WTC11 (cell line): Measurements from ENCODE around the gene MAML3. TPM values are rescaled to one million over a fixed set of nuclear protein-coding genes. Genes with fewer than 3 reads are reported as not detected.

Experiments used
- ATAC-seq: fragments of 200-7000 bp; cut with Tn5 transposase; 2 replicates; pipeline ENCODE4 v1.10.0; 2021; ENCODE audit warnings: mild to moderate bottlenecking, moderate library complexity
- CTCF ChIA-PET: fragments of 300-600 bp; sonication (Branson Sonifier 250); formaldehyde crosslinking; loops from one replicate; lab custom pipeline; 2021; ENCODE audit warnings: antibody characterized with exemption; lab: Charles Lee
- POLR2A ChIA-PET: fragments of 350-600 bp; sonication (Branson Sonifier 250); formaldehyde crosslinking; loops from one replicate; lab custom pipeline; 2021; ENCODE audit warnings: antibody characterized with exemption; lab: Charles Lee
- DNase-seq: peaks from one replicate; pipeline ENCODE4 v3.0.0; 2021; ENCODE audit warnings: low spot score
- H3K27ac Mint-ChIP-seq: 2 replicates; pipeline ENCODE4 v1.8.0; 2021; ENCODE audit warnings: mixed read lengths
- H3K27me3 Mint-ChIP-seq: 2 replicates; pipeline ENCODE4 v1.8.0; 2021; ENCODE audit warnings: low read depth, mild to moderate bottlenecking, moderate library complexity, mixed read lengths
- H3K36me3 Mint-ChIP-seq: 2 replicates; pipeline ENCODE4 v1.8.0; 2021; ENCODE audit warnings: mixed read lengths
- H3K4me1 Mint-ChIP-seq: 2 replicates; pipeline ENCODE4 v1.8.0; 2022; ENCODE audit warnings: mixed read lengths
- H3K4me3 Mint-ChIP-seq: 2 replicates; pipeline ENCODE4 v1.8.0; 2021; ENCODE audit warnings: mild to moderate bottlenecking, moderate library complexity, mixed read lengths
- H3K9me3 Mint-ChIP-seq: 2 replicates; pipeline ENCODE4 v1.8.0; 2021; ENCODE audit warnings: mixed read lengths
- EMX1 ChIP-seq: fragments of 250-450 bp; sonication (Bioruptor Pico); IDR thresholded peaks from 2 replicates; pipeline ENCODE4 v1.8.0; 2021; ENCODE audit warnings: mild to moderate bottlenecking
- FOXJ3 ChIP-seq: sonication (generic); formaldehyde crosslinking; IDR thresholded peaks from 2 replicates; pipeline ENCODE4 v1.9.0; 2021; ENCODE audit warnings: missing genetic modification reagents, mild to moderate bottlenecking, borderline replicate concordance
- FOXK1 ChIP-seq: sonication (generic); formaldehyde crosslinking; IDR thresholded peaks from 2 replicates; pipeline ENCODE4 v1.8.0; 2022; ENCODE audit warnings: mild to moderate bottlenecking, moderate library complexity, missing genetic modification reagents
- GRHL2 ChIP-seq: fragments of 250-450 bp; sonication (Bioruptor Pico); IDR thresholded peaks from 2 replicates; pipeline ENCODE4 v1.8.0; 2022; ENCODE audit warnings: mild to moderate bottlenecking, moderate library complexity; ENCODE audit not compliant: insufficient replicate concordance, severe bottlenecking
- GTF2I ChIP-seq: fragments of 250-450 bp; sonication (Bioruptor Pico); conservative IDR thresholded peaks from 2 replicates; pipeline ENCODE4 v1.4.0; 2021; ENCODE audit warnings: mild to moderate bottlenecking
- JAZF1 ChIP-seq: fragments of 250-450 bp; sonication (Bioruptor Pico); IDR thresholded peaks from 2 replicates; pipeline ENCODE4 v1.9.0; 2021; ENCODE audit warnings: moderate library complexity, mild to moderate bottlenecking, inconsistent platforms
- MXD4 ChIP-seq: fragments of 250-450 bp; sonication (Bioruptor Pico); IDR thresholded peaks from 2 replicates; pipeline ENCODE4 v1.8.0; 2021; ENCODE audit warnings: mild to moderate bottlenecking, moderate library complexity, borderline replicate concordance
- MYBL2 ChIP-seq: sonication (generic); formaldehyde crosslinking; IDR thresholded peaks from 2 replicates; pipeline ENCODE4 v1.8.1; 2023; ENCODE audit warnings: mild to moderate bottlenecking, moderate library complexity, missing genetic modification reagents
- NFYB ChIP-seq: sonication (generic); formaldehyde crosslinking; conservative IDR thresholded peaks from 2 replicates; pipeline ENCODE4 v1.8.0; 2022; ENCODE audit warnings: low read depth, missing genetic modification reagents
- NR1H2 ChIP-seq: sonication (generic); formaldehyde crosslinking; IDR thresholded peaks from 2 replicates; pipeline ENCODE4 v1.9.0; 2021; ENCODE audit warnings: mild to moderate bottlenecking, moderate library complexity, missing genetic modification reagents
- ZNF416 ChIP-seq: fragments of 250-450 bp; sonication (Bioruptor Pico); IDR thresholded peaks from 2 replicates; pipeline ENCODE4 v1.9.0; 2021; ENCODE audit warnings: mild to moderate bottlenecking, inconsistent platforms
- ZNF423 ChIP-seq: fragments of 250-450 bp; sonication (Bioruptor Pico); IDR thresholded peaks from 2 replicates; pipeline ENCODE4 v2.1.2; 2022; ENCODE audit warnings: mild to moderate bottlenecking, moderate library complexity
- total RNA-seq: library from RNA; stranded (reverse); gene quantifications from 3 replicates; pipeline ENCODE4 v1.2.3, GENCODE V29; 2021
- TF ChIP-seq, protein P1 (sequence below): sonication (generic); formaldehyde crosslinking; IDR thresholded peaks from 2 replicates; pipeline ENCODE4 v1.8.1; 2023; ENCODE audit warnings: mild to moderate bottlenecking, missing genetic modification reagents, moderate library complexity
- TF ChIP-seq, protein P2 (sequence below): fragments of 250-450 bp; sonication (Bioruptor Pico); IDR thresholded peaks from 2 replicates; pipeline ENCODE4 v1.9.0; 2021; ENCODE audit warnings: mild to moderate bottlenecking
- TF ChIP-seq, protein P3 (sequence below): sonication (generic); formaldehyde crosslinking; conservative IDR thresholded peaks from 2 replicates; pipeline ENCODE4 v1.8.1; 2022; ENCODE audit warnings: mild to moderate bottlenecking, missing genetic modification reagents
- TF ChIP-seq, protein P4 (sequence below): fragments of 250-450 bp; sonication (Bioruptor Pico); IDR thresholded peaks from 2 replicates; pipeline ENCODE4 v1.9.0; 2021; ENCODE audit warnings: moderate library complexity, mild to moderate bottlenecking, inconsistent platforms, borderline replicate concordance
- TF ChIP-seq, protein P5 (sequence below): sonication (generic); formaldehyde crosslinking; IDR thresholded peaks from 2 replicates; pipeline ENCODE4 v1.8.1; 2023; ENCODE audit warnings: mild to moderate bottlenecking, missing genetic modification reagents
- TF ChIP-seq, protein P6 (sequence below): sonication (generic); formaldehyde crosslinking; IDR thresholded peaks from 2 replicates; pipeline ENCODE4 v1.8.1; 2022; ENCODE audit warnings: low read depth, missing genetic modification reagents, borderline replicate concordance

Gene MAML3
- total RNA-seq, 1 experiment from 2014 or later: 7.4 TPM

DNA sequence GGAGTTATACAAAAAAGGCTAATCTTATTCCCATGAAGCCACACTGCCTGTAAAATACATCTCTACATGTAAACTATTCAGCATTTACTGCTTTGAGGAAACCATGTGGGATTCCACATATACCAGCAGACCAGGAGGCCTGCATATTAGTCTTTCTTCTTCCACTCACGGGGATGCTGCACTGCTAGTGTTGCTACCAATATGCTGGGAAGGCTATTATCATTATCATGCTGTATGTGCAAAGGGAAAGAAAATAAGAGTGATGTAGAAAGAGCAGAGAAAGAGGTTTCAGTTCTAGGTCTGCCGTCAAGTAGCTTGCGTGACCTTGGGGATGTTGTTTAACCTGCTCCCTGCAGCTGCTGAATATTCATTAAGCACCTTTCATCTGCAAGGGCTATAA lies 427.4 kb downstream of the MAML3 start (continued):
- TF ChIP-seq, protein P1, sequence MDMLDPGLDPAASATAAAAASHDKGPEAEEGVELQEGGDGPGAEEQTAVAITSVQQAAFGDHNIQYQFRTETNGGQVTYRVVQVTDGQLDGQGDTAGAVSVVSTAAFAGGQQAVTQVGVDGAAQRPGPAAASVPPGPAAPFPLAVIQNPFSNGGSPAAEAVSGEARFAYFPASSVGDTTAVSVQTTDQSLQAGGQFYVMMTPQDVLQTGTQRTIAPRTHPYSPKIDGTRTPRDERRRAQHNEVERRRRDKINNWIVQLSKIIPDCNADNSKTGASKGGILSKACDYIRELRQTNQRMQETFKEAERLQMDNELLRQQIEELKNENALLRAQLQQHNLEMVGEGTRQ (CRISPR knock-in tag): no peak
- TF ChIP-seq ZNF423 (no peak), NFYB (CRISPR knock-in tag) (no peak), JAZF1 (CRISPR knock-in tag) (no peak), GTF2I (CRISPR knock-in tag) (no peak)

DNA sequence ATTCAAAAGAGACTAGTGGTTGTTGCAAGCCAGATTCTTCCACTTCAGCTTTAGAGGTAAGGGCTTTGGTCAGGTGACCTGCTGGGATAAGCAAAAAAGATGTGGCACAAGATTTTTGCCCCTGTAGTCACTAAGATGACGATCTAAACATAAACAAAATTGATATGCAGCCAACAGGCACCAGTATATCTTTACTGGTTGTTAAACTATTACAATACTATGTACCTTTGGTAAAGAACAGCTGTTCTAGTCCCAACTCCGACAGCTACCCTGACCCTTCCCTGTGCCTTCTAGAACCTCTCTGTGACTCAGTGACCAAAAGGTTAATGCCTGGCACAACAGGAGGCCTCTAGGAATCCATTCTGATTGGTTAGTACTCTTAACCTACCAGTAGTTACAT lies 428.7 kb downstream of the MAML3 start:
- Mint-ChIP-seq H3K4me1 (peaks cover 6% of the 10 kb centered on the region), H3K9me3 (no peaks in the 10 kb centered on the region), H3K27me3 (no peaks in the 10 kb centered on the region; the same call in 1 of the 2 replicates), H3K27ac (no peak overlapping the region), H3K36me3 (no peaks in the 10 kb centered on the region)
- CTCF ChIA-PET: interaction anchor here (0.6 to 1.4 kb wide), 2 partner anchors 68 to 276 kb away, joined by 4 read pairs; no protein-coding TSS in a partner anchor
- no peak for TF ChIP-seq ZNF423
- no peak for TF ChIP-seq NR1H2 (CRISPR knock-in tag)
- TF ChIP-seq, protein P2, sequence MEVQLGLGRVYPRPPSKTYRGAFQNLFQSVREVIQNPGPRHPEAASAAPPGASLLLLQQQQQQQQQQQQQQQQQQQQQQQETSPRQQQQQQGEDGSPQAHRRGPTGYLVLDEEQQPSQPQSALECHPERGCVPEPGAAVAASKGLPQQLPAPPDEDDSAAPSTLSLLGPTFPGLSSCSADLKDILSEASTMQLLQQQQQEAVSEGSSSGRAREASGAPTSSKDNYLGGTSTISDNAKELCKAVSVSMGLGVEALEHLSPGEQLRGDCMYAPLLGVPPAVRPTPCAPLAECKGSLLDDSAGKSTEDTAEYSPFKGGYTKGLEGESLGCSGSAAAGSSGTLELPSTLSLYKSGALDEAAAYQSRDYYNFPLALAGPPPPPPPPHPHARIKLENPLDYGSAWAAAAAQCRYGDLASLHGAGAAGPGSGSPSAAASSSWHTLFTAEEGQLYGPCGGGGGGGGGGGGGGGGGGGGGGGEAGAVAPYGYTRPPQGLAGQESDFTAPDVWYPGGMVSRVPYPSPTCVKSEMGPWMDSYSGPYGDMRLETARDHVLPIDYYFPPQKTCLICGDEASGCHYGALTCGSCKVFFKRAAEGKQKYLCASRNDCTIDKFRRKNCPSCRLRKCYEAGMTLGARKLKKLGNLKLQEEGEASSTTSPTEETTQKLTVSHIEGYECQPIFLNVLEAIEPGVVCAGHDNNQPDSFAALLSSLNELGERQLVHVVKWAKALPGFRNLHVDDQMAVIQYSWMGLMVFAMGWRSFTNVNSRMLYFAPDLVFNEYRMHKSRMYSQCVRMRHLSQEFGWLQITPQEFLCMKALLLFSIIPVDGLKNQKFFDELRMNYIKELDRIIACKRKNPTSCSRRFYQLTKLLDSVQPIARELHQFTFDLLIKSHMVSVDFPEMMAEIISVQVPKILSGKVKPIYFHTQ (CRISPR knock-in tag): no peak
- TF ChIP-seq, protein P3, sequence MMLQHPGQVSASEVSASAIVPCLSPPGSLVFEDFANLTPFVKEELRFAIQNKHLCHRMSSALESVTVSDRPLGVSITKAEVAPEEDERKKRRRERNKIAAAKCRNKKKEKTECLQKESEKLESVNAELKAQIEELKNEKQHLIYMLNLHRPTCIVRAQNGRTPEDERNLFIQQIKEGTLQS: no peak
- TF ChIP-seq, protein P4, sequence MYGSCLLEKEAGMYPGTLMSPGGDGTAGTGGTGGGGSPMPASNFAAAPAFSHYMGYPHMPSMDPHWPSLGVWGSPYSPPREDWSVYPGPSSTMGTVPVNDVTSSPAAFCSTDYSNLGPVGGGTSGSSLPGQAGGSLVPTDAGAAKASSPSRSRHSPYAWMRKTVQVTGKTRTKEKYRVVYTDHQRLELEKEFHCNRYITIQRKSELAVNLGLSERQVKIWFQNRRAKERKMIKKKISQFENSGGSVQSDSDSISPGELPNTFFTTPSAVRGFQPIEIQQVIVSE: no peak
- no peak for TF ChIP-seq FOXK1 (CRISPR knock-in tag)
- no peak for TF ChIP-seq JAZF1 (CRISPR knock-in tag)
- TF ChIP-seq, protein P5, sequence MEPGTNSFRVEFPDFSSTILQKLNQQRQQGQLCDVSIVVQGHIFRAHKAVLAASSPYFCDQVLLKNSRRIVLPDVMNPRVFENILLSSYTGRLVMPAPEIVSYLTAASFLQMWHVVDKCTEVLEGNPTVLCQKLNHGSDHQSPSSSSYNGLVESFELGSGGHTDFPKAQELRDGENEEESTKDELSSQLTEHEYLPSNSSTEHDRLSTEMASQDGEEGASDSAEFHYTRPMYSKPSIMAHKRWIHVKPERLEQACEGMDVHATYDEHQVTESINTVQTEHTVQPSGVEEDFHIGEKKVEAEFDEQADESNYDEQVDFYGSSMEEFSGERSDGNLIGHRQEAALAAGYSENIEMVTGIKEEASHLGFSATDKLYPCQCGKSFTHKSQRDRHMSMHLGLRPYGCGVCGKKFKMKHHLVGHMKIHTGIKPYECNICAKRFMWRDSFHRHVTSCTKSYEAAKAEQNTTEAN (CRISPR knock-in tag): no peak
- TF ChIP-seq ZNF416 (CRISPR knock-in tag): no peak
- TF ChIP-seq MYBL2 (CRISPR knock-in tag): no peak
- no peak for TF ChIP-seq GRHL2 (CRISPR knock-in tag)
- TF ChIP-seq, protein P6, sequence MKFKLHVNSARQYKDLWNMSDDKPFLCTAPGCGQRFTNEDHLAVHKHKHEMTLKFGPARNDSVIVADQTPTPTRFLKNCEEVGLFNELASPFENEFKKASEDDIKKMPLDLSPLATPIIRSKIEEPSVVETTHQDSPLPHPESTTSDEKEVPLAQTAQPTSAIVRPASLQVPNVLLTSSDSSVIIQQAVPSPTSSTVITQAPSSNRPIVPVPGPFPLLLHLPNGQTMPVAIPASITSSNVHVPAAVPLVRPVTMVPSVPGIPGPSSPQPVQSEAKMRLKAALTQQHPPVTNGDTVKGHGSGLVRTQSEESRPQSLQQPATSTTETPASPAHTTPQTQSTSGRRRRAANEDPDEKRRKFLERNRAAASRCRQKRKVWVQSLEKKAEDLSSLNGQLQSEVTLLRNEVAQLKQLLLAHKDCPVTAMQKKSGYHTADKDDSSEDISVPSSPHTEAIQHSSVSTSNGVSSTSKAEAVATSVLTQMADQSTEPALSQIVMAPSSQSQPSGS (CRISPR knock-in tag): no peak
- no peak for TF ChIP-seq FOXJ3 (CRISPR knock-in tag)
- TF ChIP-seq EMX1 (CRISPR knock-in tag): no peak
- no peak for TF ChIP-seq MXD4 (CRISPR knock-in tag)
- TF ChIP-seq, all 79 proteins: peak for 0
- POLR2A ChIA-PET: no interaction called here
- DNase-seq (no peak), ATAC-seq (no peak)
- H3K4me3 Mint-ChIP-seq: no peak overlapping the region
